Karpas-422 (cell line): ENCODE results near the gene PALS2. TPM values are rescaled to one million over a fixed set of nuclear protein-coding genes. Genes with fewer than 3 reads are reported as not detected.

Experiments used
- DNase-seq: peaks from one replicate; pipeline ENCODE4 v3.0.0-alpha.2; 2015
- H2AFZ ChIP-seq: fragments of 200-600 bp; sonication (generic); 2 replicates; pipeline ENCODE4 v1.6.1; 2014; ENCODE audit warnings: antibody characterized with exemption, low read length, mixed read lengths
- H3K27ac ChIP-seq: fragments of 200-600 bp; sonication (generic); 2 replicates; pipeline ENCODE4 v1.5.1; 2014; ENCODE audit warnings: mild to moderate bottlenecking, low read length, moderate library complexity
- H3K27me3 ChIP-seq: fragments of 200-600 bp; sonication (generic); 2 replicates; pipeline ENCODE4 v1.6.1; 2014; ENCODE audit warnings: low read length, mixed read lengths
- H3K36me3 ChIP-seq: fragments of 200-600 bp; sonication (generic); 2 replicates; pipeline ENCODE4 v1.6.1; 2014; ENCODE audit warnings: low read length, mixed read lengths; ENCODE audit not compliant: insufficient read depth
- H3K4me1 ChIP-seq: fragments of 200-600 bp; sonication (generic); 2 replicates; pipeline ENCODE4 v1.6.1; 2014; ENCODE audit warnings: mild to moderate bottlenecking, low read length, mixed read lengths
- H3K4me2 ChIP-seq: fragments of 200-600 bp; sonication (generic); 2 replicates; pipeline ENCODE4 v1.6.1; 2014; ENCODE audit warnings: low read length, low read depth, mild to moderate bottlenecking; ENCODE audit not compliant: poor library complexity, severe bottlenecking
- H3K4me3 ChIP-seq: fragments of 200-600 bp; sonication (generic); 2 replicates; pipeline ENCODE4 v1.5.1; 2014; ENCODE audit warnings: mild to moderate bottlenecking, antibody characterized with exemption, low read length, mixed read lengths
- H3K79me2 ChIP-seq: fragments of 200-600 bp; sonication (generic); 2 replicates; pipeline ENCODE4 v1.6.1; 2014; ENCODE audit warnings: mild to moderate bottlenecking, low read length, mixed read lengths
- H3K9ac ChIP-seq: fragments of 200-600 bp; sonication (generic); 2 replicates; pipeline ENCODE4 v1.6.0; 2014; ENCODE audit warnings: low read length
- H3K9me2 ChIP-seq: fragments of 200-600 bp; sonication (generic), shearing (Covaris generic); replicated peaks from 2 replicates; pipeline ENCODE4 v1.6.0; 2014; ENCODE audit warnings: mild to moderate bottlenecking, low read length, moderate library complexity; ENCODE audit not compliant: insufficient read depth
- H3K9me3 ChIP-seq: fragments of 300-700, 200-600 bp; sonication (generic); 2 replicates; pipeline ENCODE4 v1.6.1; 2014; ENCODE audit warnings: low read length, mixed read lengths
- H4K20me1 ChIP-seq: fragments of 200-600 bp; sonication (generic); 2 replicates; pipeline ENCODE4 v1.6.1; 2014; ENCODE audit warnings: mild to moderate bottlenecking, antibody characterized with exemption, low read length, low read depth; ENCODE audit not compliant: insufficient read depth
- total RNA-seq: library from RNA; depleted of rRNA; stranded (reverse); fragments of >200 nt; shearing (Covaris generic); gene quantifications from 2 replicates; pipeline ENCODE4 v1.2.3, GENCODE V29; 2014; ENCODE audit warnings: low replicate concordance

The PALS2 gene
- total RNA-seq, 1 experiment from 2014 or later = 6.3 TPM

DNA sequence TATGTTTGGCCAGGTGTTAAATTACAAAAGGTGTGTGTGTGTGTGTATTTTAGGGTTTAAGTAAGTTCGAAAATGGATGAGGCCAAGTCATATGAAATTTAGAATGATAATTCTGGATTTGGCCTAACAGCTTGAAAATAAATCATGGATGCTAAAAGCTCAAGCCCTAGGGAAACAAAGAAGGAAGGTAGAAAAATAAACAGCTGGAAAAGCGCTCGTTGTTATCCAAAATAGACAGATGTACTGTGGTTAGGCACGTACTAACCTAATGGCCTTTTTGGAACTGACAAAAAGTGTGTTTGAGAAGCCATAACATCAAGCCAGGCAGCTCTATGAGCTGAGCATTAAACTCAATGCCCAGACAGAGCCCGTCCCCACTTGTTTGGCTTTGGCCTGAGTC is 17.5 kb upstream of the PALS2 start:
- Histone ChIP-seq H3K9me2 (no peaks in the 10 kb centered on the region), H3K27me3 (no peaks in the 10 kb centered on the region), H3K27ac (no peak overlapping the region), H3K9ac (no peak overlapping the region), H3K79me2 (no peaks in the 10 kb centered on the region), H3K4me3 (no peak overlapping the region), H3K9me3 (no peaks in the 10 kb centered on the region), H3K36me3 (no peaks in the 10 kb centered on the region), H3K4me2 (no peak overlapping the region), H3K4me1 (no peaks in the 10 kb centered on the region), H4K20me1 (no peaks in the 10 kb centered on the region), H2AFZ (no peak overlapping the region)
- DNase-seq = no peak

DNA sequence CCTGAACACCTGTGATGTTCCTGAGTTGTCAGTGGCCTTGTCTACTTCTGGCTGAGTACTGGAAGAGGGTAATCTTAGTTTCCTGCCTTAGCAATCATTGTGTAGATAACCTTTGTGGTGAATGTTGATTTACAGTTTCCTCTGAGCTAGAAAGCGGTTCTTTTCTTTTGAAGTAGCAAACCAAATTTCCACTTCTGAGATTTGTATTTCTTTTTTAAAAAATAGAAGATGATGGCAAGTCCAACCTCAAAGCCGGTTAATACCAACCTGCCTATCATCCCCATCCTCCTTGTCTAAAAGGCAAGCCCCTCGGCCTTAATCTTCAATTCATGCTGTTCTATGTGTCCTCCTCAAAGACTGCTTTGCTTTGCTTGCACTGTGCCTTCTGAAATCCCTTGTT is 12.5 kb upstream of the PALS2 start:
- H3K79me2 ChIP-seq = no peaks in the 10 kb centered on the region
- no peak overlapping the region for H3K4me2 ChIP-seq
- no peak overlapping the region for H3K9ac ChIP-seq
- no peaks in the 10 kb centered on the region for H3K9me3 ChIP-seq
- H3K4me3 ChIP-seq = no peak overlapping the region
- H3K4me1 ChIP-seq = no peaks in the 10 kb centered on the region
- DNase-seq = no peak
- no peak overlapping the region for H2AFZ ChIP-seq
- H3K27me3 ChIP-seq = no peaks in the 10 kb centered on the region
- H4K20me1 ChIP-seq = no peaks in the 10 kb centered on the region
- no peaks in the 10 kb centered on the region for H3K36me3 ChIP-seq
- no peak overlapping the region for H3K27ac ChIP-seq
- no peaks in the 10 kb centered on the region for H3K9me2 ChIP-seq

DNA sequence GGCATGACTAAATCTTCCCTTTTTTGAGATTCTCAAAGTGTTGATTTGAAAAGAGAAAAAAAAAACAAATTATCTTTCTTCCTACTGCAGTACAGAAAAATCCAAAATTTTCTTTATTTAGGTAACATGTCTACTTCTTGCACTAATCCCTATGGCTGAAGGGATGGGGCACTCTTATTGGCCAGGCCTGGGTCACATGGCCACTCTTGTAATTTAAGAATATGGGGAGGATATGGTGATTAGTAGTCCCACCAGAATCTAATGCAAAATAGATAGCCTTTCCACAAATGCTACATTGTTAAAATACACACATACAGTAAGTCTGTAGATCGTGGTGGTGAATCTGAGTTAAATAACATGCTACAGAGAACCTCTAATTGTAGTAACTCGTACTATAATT is 7.0 kb upstream of the PALS2 start:
- Histone ChIP-seq H3K9me2 (no peaks in the 10 kb centered on the region), H3K79me2 (no peaks in the 10 kb centered on the region), H3K36me3 (no peaks in the 10 kb centered on the region), H3K4me2 (no peak overlapping the region), H3K4me3 (no peak overlapping the region), H4K20me1 (no peaks in the 10 kb centered on the region), H3K4me1 (peaks cover 6% of the 10 kb centered on the region; the same call in 1 of the 2 replicates), H3K27ac (no peak overlapping the region), H3K9me3 (no peaks in the 10 kb centered on the region), H3K9ac (no peak overlapping the region), H2AFZ (no peak overlapping the region), H3K27me3 (no peaks in the 10 kb centered on the region)
- no peak for DNase-seq

DNA sequence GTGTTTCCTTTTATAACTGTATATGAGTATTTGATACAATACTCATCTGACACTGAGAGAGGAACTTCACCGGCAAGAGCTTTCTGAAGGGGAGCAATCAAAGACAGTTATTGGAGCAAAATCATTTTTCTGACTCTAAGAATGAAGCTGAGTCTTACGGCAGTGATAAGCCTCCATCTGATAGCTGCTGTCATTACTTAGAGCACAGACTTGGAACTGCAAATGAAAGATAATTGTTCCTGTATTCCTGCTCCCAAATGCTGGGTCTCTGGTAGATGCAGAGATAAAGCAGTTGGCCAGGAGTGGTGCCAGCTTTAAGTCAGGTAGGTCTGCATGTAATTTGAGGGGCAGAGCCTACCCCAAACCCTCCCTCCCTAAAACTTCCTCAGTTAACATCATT is 2.3 kb upstream of the PALS2 start:
- no peak overlapping the region for H3K4me2 ChIP-seq
- no peak overlapping the region for H3K27ac ChIP-seq
- H3K9me3 ChIP-seq = no peaks in the 10 kb centered on the region
- H3K9ac ChIP-seq = no peak overlapping the region
- H3K27me3 ChIP-seq = no peaks in the 10 kb centered on the region
- peaks cover 5% of the 10 kb centered on the region; the same call in 1 of the 2 replicates for H4K20me1 ChIP-seq
- H2AFZ ChIP-seq = no peak overlapping the region
- H3K36me3 ChIP-seq = no peaks in the 10 kb centered on the region
- H3K4me3 ChIP-seq = no peak overlapping the region
- H3K4me1 ChIP-seq = peaks cover 28% of the 10 kb centered on the region
- H3K9me2 ChIP-seq = no peaks in the 10 kb centered on the region
- 0 out of 2 replicates have a peak, but pooled peaks cover 7% of the 10 kb centered on the region for H3K79me2 ChIP-seq
- no peak for DNase-seq

DNA sequence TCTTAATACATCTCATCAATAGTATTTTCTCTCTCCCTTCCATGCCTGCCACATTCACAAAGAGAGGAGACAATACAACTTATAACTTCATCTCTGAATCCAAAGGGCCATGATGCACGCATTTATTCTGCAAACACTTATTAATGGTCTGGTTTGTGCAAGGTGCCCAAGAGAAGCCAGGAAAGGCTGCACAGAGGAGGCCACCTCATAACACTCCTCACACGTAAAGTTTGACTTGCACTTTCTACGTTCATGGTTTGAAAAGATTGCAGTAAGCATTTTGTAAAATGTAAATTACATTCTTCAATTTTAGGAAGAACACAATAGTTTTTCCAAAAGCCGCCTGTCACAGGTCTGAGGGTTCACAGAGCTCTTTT is 1.2 kb upstream of the PALS2 start:
- H3K9me3 ChIP-seq = no peaks in the 10 kb centered on the region

DNA sequence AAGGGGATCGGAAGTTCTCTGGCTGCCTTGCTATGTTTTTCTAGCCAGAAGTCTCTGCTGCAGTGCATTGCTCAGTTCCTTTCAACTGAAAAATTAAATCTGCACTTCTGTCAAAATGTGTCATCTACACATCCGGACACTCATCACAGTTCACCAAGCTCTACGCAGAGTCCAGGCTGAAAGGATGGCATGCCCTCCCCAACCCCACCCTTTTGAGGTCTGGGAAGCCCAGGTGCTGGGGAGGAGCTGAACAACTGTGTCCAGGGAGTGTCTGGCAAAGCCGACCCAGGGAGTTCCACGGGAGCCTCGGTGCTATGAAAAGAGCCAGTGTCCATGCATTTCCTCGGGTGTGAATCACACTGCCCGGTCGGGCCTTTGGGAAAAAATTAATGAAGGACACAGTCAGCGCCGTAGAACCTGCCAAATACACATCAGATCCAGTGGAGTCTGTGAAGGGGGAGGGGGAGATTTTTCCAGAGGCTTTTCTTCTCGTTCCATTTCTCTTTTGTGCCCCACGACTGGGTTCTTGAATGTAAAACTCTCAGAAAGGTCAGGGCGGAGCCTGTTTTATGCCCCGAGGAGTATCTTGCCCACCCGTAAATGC is 757 bp upstream of the PALS2 start:
- peak; percentile 45 for DNase-seq
- Histone ChIP-seq H3K27me3 (no peaks in the 10 kb centered on the region), H4K20me1 (peaks cover 14% of the 10 kb centered on the region), H3K27ac (no peak overlapping the region), H3K4me1 (peaks cover 37% of the 10 kb centered on the region), H2AFZ (peak overlapping the region; percentile 90), H3K4me2 (peak overlapping the region; percentile 84), H3K9me3 (no peaks in the 10 kb centered on the region), H3K9ac (peak overlapping the region; percentile 74), H3K36me3 (no peaks in the 10 kb centered on the region), H3K9me2 (no peaks in the 10 kb centered on the region), H3K4me3 (peak overlapping the region; percentile 79), H3K79me2 (0 out of 2 replicates have a peak, but pooled peaks cover 11% of the 10 kb centered on the region)

More for the DNA sequence above, 1.2 kb upstream of the PALS2 start:
- H3K4me2 ChIP-seq = peak overlapping the region; percentile 84
- H3K36me3 ChIP-seq = no peaks in the 10 kb centered on the region
- H3K4me3 ChIP-seq = no peak overlapping the region
- no peaks in the 10 kb centered on the region for H3K9me2 ChIP-seq
- H4K20me1 ChIP-seq = peaks cover 11% of the 10 kb centered on the region
- peak overlapping the region; percentile 74; the same call in 1 of the 2 replicates for H3K9ac ChIP-seq
- H3K4me1 ChIP-seq = peaks cover 33% of the 10 kb centered on the region
- H3K27ac ChIP-seq = no peak overlapping the region
- H3K27me3 ChIP-seq = no peaks in the 10 kb centered on the region
- no peak for DNase-seq
- 0 out of 2 replicates have a peak, but pooled peaks cover 7% of the 10 kb centered on the region for H3K79me2 ChIP-seq
- H2AFZ ChIP-seq = 0 out of 2 replicates have a peak overlapping the region, but pooled peaks have one; percentile 90

DNA sequence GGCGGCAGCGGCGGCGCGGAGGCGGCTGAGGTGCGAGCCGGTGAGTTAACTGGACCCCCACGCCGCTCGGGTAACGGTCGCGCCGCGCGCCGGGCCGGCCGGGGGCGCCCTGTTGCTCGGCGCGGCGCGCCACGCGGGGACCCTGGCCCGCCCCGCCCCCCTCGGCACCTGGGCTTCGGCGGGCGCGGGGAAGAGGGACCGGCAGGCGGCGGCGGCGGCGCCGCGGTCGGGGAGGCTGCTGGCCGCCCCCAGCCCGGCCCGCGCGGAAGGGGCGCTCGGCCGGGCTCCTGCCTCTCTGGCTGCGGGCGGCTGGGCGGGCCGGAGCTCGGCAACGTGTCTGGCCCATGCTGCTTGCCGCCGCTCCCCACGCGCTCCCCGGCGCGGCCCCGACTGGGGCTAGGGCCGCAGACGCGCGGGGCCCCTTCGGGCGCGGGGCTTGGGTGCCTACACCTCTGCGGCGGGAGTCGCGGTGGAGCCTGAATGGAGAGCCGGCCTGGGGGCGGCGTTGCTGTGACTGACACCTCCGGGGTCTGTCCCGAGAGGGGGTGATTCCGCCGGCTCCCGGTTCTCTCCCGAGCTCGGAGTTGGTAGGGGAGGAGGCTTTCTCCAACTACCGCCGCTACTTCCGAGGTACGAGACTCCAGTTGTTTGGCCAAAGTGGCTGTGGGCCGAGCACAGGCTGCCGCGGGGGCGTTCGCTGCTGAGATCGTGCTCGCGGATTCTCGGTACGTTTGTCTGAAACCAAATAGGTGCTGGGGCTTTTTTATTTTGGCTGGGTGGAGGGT is 494 bp downstream of the PALS2 start:
- H3K4me3 ChIP-seq = peak overlapping the region; percentile 83
- H3K27ac ChIP-seq = no peak overlapping the region
- no peaks in the 10 kb centered on the region for H3K36me3 ChIP-seq
- H3K9me2 ChIP-seq = no peaks in the 10 kb centered on the region
- no peaks in the 10 kb centered on the region for H3K9me3 ChIP-seq
- peaks cover 45% of the 10 kb centered on the region for H3K4me1 ChIP-seq
- peak overlapping the region; percentile 74 for H3K9ac ChIP-seq
- peaks cover 25% of the 10 kb centered on the region for H4K20me1 ChIP-seq
- peaks cover 12% of the 10 kb centered on the region; the same call in 1 of the 2 replicates for H3K79me2 ChIP-seq
- peak overlapping the region; percentile 84 for H2AFZ ChIP-seq
- peak; percentile 72 for DNase-seq
- H3K27me3 ChIP-seq = no peaks in the 10 kb centered on the region
- peak overlapping the region; percentile 96 for H3K4me2 ChIP-seq

DNA sequence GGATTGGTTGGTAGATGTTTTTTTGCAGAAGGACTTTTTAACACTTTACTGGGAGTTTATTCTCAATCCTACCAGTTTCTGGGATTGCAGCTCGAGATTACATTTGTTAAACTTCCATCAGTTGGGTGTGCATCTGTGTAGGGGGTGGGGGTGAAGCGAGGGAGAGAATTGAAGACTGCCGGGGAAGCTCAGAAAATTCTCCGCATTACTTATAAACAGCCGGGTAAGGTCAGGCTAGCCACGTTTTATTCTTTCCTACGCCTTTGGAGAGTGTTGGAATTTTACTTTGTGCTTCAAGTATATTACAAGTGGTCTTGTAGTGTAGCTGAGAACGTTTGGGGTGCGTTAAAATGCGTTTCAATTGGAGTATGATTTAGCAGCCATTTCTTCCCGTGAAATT is 1.1 kb downstream of the PALS2 start:
- Histone ChIP-seq H3K4me2 (peak overlapping the region; percentile 96), H3K27ac (no peak overlapping the region), H3K9me3 (no peaks in the 10 kb centered on the region), H3K4me3 (peak overlapping the region; percentile 83), H3K79me2 (peaks cover 15% of the 10 kb centered on the region; the same call in 1 of the 2 replicates), H3K27me3 (no peaks in the 10 kb centered on the region), H3K9me2 (no peaks in the 10 kb centered on the region), H4K20me1 (peaks cover 31% of the 10 kb centered on the region), H2AFZ (peak overlapping the region; percentile 84), H3K4me1 (peaks cover 51% of the 10 kb centered on the region), H3K36me3 (no peaks in the 10 kb centered on the region), H3K9ac (peak overlapping the region; percentile 74)
- no peak for DNase-seq
